Bronchial smooth muscle cell (primary cell): Measurements from ENCODE around the gene REC8. TPM values are rescaled to one million over a fixed set of nuclear protein-coding genes. Genes with fewer than 3 reads are reported as not detected.

Experiments
- total RNA-seq: library from RNA; depleted of rRNA; stranded (reverse); fragments of >200 nt; gene quantifications from 2 replicates; pipeline ENCODE4 v1.2.1, GENCODE V29; 2014

REC8 gene, protein sequence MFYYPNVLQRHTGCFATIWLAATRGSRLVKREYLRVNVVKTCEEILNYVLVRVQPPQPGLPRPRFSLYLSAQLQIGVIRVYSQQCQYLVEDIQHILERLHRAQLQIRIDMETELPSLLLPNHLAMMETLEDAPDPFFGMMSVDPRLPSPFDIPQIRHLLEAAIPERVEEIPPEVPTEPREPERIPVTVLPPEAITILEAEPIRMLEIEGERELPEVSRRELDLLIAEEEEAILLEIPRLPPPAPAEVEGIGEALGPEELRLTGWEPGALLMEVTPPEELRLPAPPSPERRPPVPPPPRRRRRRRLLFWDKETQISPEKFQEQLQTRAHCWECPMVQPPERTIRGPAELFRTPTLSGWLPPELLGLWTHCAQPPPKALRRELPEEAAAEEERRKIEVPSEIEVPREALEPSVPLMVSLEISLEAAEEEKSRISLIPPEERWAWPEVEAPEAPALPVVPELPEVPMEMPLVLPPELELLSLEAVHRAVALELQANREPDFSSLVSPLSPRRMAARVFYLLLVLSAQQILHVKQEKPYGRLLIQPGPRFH
- total RNA-seq: 0.77 and 1.4 TPM in 2 replicates

DNA sequence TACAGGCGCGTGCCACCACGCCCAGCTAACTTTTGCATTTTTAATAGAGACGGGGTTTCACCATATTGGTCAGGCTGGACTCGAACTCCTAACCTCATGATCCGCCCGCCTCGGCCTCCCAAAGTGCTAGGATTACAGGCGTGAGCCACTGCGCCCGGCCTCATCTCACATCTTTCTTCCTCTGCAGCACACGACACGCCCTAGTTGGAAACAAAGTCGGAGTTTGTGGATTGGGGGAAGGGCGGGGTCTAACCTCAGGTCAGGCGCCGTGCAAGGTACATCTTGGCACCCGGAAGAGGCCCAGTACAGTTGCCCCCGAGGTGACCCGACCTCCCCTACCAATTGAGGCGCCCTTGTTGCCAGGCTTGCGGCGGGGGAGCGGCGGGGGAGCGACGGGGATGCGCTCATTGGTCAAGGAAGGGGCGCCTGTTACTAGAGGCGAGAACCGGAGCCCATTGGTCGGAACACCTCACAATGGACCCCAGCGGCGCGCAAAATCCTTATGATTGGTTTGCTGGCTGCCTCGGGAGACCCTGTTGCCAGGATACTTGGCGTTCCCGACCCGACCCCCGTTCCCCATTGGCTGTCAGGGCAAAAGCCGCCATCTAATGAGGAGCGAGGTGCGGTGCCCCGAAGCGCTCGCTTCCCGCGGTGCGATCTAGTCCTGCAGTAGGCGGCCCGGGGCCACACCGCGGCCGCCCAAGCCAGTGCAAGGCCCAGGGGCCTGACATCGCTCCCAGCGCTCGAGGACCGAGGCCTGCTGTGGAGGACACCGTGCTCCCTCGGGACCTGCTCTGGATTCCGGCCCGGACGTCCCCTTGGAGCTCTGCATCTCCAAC is at the start of gene REC8:
REC8 (plus strand) TSS at position 659 of the 839 bp plus-strand sequence. CDS start 473 bp downstream, outside the sequence.

DNA sequence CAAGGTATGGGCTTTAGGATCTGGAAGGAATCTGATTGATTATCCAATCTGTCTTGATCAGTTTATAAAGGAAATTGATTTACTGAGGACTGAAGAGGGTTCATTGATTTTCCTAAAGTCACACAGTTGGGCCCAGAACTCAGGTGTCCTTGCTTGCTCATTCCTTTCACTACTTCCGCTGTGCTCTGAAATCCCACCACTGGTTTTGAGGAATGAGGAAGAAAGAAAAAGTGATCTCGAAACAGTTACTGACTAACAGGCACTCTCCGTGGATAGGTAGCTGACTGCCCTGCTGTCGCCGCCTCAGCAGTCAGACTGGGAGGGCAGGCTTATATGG is 41.5 kb upstream of the REC8 start, which contains the start of gene FITM1:
FITM1 (plus strand) TSS at position 280 of the 337 bp plus-strand sequence. CDS start 905 bp downstream, outside the sequence.

DNA sequence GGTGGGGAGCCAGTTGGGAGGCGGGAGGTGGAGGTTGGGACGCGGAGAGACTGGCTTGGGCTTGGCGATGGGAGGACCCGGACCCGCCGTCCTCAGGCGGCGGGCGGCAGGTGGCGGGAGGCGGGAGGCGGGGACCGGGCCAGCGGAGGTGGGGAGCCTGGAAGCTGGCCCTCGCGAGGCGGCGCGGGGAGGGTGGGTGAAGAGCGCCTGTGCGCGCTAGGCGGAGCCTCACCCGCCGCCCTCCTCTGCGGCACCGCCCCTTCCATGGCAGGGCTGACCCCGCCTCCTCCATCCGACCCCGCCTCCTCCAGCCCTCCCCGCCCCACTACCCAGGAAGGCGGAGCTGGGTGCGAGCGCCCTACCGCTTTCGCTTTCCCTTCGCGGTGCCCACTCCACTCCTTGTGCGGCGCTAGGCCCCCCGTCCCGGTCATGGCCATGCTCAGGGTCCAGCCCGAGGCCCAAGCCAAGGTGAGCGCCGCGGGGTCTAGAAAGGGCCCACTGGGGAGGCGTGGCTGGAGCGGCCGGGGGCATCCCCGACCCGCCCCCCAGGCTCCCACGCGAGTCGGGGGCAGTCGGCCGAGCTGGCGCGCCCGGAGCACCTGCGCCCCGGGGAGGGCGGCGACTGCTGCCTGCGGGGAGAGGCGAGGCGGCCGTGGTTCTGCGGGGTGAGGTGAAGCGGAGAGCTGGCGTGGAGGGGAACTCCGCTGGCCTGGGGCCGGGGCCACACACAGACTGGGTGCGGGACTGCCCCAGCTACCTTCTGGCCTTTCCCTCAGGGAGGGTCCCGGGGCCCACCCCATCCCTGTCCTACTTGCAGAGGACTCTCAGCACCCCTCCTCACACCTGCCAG is 35.8 kb upstream of the REC8 start, which contains the start of gene PSME1:
PSME1 (plus strand) TSS at position 361 of the 850 bp plus-strand sequence; CDS start at position 430, 69 bp downstream.

DNA sequence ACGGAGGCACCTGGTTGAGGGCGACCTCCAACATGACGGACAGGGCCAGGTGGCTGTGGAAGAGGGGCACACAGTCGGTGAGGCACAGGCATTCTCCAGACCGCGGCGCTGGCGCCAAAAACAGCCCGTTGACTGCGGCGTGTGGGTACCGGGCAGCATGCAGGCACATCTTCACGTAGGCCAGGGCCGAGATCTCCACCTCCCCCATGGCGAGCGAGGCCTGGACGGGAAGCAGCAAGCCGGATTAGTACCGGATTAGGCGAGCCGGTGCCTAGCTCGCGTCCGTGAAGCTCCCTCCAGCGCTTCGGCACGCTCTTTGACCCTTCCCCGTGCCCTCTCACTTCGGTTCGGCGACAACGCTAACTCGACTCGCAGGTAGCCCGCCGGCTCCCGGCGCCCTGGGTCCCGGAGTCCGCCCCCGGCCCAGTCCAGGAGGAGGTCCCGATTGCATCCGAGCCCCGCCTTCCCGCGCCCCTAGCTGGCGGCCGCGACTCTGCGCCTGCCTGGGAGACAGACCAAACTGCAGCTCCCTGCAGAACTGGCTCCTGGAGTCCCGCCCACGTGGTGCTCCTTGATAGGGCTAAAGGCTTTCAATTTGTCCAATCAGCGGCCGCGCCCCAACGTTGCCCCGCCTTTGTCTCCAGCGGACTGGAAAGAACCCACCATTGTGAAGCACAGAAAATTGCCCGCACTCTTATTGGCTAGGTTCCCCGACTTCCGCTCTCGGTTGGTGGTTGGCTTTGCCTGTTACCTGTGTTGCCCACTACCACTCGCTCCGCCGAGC is 30.6 kb upstream of the REC8 start, which contains the start of gene EMC9:
EMC9 (minus strand) TSS at position 495 of the 784 bp plus-strand sequence; CDS start at position 208, 287 bp downstream.

DNA sequence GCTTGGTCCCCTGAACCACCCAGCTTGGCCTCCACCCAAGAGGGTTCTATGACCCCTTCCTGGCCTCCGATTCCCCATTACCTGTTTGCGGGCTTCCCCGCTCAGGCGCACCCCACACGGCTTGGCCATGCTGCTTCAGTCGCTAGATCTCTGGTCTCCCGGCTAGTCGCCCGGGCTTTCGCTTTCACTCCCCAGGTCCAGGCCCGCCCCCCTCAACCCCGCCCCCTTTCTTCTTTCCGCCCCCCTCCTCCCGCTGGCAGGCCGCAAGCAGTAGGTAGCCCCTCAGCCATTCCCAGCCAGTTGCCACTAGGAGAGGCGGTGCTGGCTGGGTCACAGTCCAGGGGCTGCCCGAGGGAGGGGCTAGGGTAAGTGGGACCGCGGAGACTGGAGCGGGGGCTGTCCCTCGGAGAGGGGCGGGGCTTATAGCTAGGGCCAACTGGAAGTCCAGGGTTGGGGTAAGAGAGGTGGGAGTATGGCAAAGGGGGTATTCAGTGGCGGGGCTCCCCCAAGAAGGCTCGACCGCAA is 25.4 kb upstream of the REC8 start, which contains the start of gene PSME2:
PSME2 (minus strand) TSS at position 158 of the 525 bp plus-strand sequence; CDS start at position 129, 29 bp downstream.

DNA sequence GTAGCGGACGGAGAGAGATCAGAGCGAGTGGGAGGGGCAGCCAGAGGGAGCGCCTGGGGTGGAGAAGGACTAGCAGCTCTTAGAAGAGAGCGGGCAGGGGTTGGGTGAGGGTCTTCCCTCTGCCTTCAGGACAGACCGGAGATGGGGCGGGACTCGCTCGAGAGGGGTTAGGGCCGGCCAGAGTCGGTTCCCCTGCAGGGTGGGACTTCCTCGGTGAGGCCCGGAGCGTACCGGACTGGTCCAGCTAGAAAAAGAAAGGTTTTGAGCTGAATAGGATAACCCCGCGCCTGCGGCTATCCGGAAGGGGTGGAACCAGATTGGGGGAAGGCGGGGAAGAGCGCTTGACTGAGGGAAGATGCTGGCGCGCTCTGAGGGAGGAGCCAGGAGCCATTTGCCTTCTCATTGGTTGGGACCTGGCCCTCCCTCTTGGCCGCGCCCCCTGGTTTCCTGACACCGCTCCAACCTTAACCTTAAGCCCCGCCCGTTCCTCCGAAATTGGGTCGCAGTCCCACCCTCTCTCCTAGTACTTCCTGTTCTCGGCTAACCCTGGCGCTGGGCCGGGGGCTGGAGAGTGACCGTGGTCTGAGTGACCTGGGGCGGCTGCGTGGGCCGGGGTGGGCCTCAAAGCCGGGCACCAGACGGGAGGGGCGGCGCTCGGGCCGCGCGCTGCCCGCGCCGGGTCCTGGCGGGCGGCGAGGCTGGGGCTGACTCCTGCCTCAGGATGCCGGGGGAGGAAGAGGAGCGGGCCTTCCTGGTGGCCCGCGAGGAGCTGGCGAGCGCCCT is 24.7 kb upstream of the REC8 start, which contains the start of gene RNF31:
RNF31 (plus strand) TSS at position 521 of the 783 bp plus-strand sequence; CDS start at position 722, 201 bp downstream.

DNA sequence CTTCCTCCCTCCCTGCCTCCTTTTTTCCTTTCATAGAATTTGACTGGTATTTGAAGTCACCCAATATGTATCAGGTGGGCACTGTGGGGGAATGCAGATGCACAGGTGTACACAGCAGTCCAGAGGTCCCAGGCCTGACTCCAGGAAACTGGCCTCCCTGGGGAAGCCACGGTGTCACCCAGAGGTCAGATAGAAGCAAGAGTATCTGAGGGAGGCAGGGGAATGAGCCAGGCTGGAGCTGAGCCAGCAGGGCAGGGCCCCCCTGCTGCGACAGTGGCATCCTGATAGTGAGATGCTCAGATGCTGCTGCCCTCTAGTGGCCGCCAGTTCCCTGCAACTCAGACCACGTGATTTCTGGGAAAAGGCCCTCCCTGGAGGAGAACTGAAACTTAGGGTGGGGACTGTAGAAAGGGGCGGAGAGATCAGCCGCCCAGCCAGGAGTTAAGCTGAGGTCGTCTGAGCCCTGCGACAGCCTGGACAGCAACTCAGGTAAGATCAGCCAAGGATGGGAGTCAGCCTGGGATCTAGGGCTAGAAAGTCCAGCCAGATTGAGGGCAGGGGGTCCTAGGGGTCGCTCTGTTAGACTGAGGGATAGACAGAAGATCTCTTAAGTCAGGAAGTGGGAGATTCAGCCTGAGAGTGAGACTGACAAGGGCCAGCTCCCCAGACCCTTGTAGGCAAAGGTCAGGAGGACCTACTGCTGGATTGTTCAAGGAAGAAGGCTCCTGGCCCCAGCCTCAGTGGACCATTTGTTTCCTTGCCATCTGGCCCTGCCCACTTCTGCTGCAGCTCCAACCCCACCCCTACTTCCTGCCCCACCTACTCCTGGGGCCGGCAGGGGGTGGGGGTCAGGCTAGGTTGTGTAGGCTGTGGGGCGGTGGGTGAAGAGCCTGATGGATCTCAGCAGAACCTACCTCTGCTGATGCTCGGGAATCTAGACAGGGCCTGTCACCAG is 10.8 kb upstream of the REC8 start, which contains the start of gene IRF9:
IRF9 (plus strand) TSS at position 416 of the 955 bp plus-strand sequence. CDS start 880 bp downstream, outside the sequence.

DNA sequence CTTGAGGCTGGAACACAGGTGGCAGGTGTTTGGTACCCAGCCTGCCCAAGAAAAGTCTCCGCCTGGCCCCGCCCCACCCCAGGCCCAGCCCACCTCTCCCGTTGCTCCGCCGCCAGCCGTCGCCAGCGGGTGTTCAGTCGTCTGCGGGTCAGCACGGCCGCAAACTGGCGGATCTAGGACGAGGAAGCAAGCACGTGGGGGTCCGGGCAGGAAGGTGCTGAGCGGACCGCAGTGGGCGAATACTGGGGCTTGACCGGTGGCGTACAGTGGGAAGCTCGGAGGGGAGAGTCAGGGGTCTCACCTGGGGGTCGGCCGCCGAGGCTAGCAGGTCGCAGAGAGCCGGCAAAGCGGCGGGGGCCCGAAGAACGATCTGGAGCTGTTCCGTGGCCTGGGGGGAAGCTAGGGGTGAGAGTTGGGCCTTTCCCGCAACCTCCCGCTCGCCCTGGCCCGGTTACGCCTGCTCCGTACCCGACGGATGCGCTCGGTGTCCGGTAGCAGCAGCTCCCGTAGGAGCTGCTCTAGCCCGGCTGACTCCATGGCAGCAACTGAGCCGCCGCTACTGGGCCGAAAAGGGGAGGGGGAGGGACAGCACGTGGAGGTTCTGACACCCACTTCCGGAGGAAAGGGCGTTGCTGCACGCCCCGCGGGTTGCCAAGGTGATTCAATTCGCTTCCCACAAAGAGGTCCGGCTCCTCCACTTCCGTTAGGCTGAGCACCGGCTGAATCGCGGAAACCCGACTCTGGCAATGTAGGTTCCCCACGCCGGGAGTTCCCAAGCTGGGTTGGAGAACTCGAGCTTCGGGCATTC is 16.6 kb downstream of the REC8 start, which contains the start of gene IPO4:
IPO4 (minus strand) TSS at position 566 of the 808 bp plus-strand sequence; CDS start at position 537, 29 bp downstream.

DNA sequence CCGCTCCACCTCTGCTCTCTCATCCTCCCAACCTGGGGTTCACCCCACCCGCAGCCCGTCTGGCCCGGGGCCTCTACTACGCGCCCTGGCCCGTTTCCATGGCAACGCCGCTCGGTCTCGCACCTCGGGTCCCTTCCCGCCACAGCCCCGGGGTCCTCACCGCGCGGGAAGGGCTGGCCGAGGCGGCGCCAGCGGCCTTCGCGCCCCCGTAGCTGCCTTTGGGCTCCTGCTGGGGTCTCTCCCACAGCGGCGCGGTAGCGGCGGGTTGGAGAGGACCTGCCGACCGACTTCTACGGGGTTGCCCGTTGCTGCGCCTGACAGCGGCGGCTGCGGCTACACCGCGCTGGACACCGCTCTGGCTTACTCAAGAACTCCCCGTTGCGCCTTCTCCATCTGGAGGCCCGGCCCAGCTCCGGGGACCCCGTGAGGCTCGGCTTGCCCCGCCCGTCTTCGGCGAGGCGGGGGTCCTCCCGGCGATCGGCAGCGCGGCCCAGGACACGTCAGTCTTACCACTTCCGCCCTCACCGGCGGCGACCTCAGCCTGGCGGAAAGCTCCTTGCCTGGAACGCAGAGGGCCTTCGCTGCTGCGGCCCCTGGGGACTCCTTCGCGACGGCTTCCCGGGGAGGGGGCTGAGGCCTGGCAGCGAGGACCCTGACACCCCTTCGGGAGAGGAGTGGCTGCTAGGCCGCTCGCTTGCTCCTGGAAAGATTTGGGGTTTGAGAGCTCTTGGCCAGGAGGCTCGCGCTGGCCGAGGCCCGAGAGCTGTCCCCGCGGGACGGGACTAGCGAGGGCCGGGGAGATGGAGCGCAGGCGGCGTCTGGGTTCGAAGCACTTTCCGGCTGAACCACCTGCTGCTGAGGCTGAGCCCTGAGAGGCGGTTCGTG is 23.5 kb downstream of the REC8 start, which contains the start of gene TM9SF1:
TM9SF1 (minus strand) TSS at position 256 of the 885 bp plus-strand sequence. CDS start 422 bp downstream, outside the sequence.

DNA sequence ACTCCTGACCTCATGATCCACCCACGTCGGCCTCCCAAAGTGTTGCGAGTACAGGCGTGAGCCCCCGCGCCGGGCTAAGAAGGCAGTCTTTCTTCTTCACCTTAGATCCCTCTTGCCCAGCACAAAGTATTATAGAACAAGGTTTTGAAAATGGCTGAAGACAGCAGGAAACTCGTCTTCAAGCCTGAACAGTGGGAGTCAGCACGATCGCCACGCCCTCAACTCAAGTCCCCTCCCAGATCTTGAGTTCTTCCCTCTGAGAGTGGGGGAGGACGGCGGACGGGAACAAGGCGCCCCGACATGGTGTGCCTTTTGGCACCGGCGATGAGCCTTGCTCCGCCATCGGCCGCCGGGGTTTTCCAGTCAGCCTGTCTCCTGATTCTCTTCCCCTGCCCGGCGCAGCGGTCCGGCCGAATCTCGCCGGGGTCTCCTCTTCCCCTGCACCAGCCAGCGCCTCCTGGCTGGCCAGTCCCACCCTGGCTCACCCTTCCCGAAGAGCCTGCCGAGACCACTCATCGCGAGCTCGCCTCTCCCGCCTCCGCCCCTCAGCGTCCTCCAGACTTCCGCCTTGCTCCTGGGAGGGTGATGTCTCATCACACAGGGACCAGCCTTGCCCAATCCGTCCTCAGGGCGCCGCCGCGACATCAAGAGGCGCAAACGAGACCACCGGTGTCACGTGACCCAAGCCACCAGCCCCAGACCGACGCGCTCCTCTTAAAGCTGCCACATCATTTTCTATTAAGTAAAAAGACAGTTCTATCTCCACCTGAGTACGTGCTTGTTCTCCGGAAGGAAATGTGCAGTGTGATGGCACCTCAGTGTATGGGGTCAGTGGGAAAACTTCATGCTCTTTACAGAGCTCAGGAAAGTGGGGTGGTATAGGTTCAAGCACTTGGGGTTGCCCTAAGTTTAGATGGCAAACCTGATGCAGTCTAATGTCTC is 41.3 kb downstream of the REC8 start, which contains the start of gene CHMP4A:
CHMP4A (minus strand) TSS at position 565 of the 942 bp plus-strand sequence; CDS start at position 516, 49 bp downstream.

DNA sequence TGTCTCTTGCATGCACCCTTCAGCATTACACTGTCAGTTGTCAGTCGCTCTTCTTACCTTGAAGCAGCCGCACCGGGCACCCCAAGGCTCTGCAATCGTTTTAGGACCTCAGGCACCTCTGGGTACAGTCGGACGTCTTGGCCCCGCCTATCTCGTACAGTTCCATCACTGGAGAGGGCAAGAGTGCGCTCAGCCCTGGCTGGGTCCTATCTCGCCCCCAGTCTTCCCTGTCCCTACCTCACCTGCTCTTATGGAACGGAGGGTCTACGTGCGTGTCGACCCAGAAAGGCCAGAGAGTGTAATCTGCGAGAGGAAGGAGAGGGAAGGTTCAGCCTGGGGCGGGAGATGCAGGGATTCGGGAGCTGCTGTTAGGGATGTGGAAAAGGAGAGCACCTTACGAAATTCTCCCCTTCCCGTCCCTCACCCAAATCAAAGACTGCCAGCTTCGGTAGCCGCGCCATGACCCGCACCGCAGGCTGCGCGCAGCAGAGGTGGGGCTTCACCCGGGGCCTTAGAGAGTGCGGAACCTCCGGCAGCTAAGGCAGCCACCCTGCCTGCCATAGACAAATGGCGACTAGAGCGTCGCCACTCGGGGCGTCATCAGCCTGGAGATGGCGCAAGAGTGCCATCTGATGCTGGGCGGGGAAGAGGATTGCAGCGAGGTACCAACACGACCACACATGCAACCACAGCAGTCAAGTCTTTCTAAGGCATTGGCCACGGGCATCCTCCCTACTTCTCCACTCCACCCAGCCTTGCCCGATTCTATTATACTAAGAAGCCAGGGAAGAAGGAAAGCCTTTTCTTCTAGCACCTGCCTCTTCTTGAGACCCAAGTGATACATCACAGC is 43.8 kb downstream of the REC8 start, which contains the start of gene MDP1:
MDP1 (minus strand) TSS at position 572 of the 850 bp plus-strand sequence; CDS start at position 461, 111 bp downstream.

